ENCODE results near the gene KCTD10.
"Not testable (repeated sequence)": the region's sequence is repeated elsewhere in the genome, so short reads cannot be mapped to it uniquely, and the experiment has no call there.

KCTD10 gene

GRCh38 chr12:109418848-109419480, 58.1 kb downstream of the KCTD10 start:
- no peak for DNase-seq (ENCODE audit: low spot score)

- not testable (repeated sequence) for DNase-seq (ENCODE audit: low spot score)
These were observed 71.0 kb downstream of the KCTD10 start for GRCh38 chr12:109406147-109406546.

DNA sequence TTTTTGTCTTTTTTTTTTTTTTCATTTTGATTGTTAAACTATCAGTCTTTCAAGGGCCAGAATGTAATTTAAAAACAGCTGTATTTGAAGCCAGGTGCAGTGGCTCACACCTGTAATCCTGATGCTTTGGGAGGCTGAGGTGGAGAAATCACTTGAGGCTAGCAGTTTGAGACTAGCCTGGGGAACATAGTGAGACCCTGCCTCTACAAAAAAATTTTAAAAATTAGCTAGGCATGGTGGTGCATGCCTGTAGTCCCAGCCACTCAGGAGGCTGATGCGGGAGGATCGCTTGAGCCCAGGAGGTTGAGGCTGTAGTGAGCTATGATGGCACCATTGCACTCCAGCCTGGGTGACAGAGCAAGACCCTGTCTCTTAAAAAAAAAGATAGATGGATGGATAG, 72.3 kb downstream of the KCTD10 start:
- not testable (repeated sequence) for DNase-seq (ENCODE audit: low spot score)
